OCI-LY1 (cell line): ENCODE measurements around the gene AQP5.
A peak's percentile ranks its signal among the peaks of the same experiment; 100 is the strongest.

Source experiments
- H2AFZ ChIP-seq: fragments of 200-600 bp; sonication (generic), shearing (Covaris generic); 2 replicates; pipeline ENCODE4 v1.6.0; 2014; ENCODE audit warnings: antibody characterized with exemption, mild to moderate bottlenecking, low read length
- H3F3A ChIP-seq: fragments of 200-600 bp; sonication (generic), shearing (Covaris generic); 2 replicates; pipeline ENCODE4 v1.6.0; 2014; ENCODE audit warnings: mild to moderate bottlenecking, antibody characterized with exemption, low read length, moderate library complexity; ENCODE audit not compliant: insufficient read depth
- H3K27ac ChIP-seq: fragments of 200-600 bp; sonication (generic); 2 replicates; pipeline ENCODE4 v1.5.1; 2014; ENCODE audit warnings: low read length, mixed run types, mild to moderate bottlenecking, low read depth; ENCODE audit not compliant: poor library complexity, severe bottlenecking
- H3K27me3 ChIP-seq: fragments of 200-600 bp; sonication (generic); 2 replicates; pipeline ENCODE4 v1.6.0; 2014; ENCODE audit warnings: antibody characterized with exemption, mild to moderate bottlenecking, low read length, moderate library complexity; ENCODE audit not compliant: insufficient read depth
- H3K36me3 ChIP-seq: fragments of 200-600 bp; sonication (generic); 2 replicates; pipeline ENCODE4 v1.6.1; 2014; ENCODE audit warnings: mild to moderate bottlenecking, antibody characterized with exemption, low read length, moderate library complexity, mixed read lengths; ENCODE audit not compliant: insufficient read depth
- H3K4me1 ChIP-seq: fragments of 200-600 bp; sonication (generic); 2 replicates; pipeline ENCODE4 v1.5.1; 2014; ENCODE audit warnings: mild to moderate bottlenecking, low read length, moderate library complexity; ENCODE audit not compliant: insufficient read depth, severe bottlenecking
- H3K4me2 ChIP-seq: fragments of 200-600 bp; sonication (generic), shearing (Covaris generic); 2 replicates; pipeline ENCODE4 v1.6.1; 2014; ENCODE audit warnings: low read length
- H3K4me3 ChIP-seq: fragments of 200-600 bp; sonication (generic); 2 replicates; pipeline ENCODE4 v1.5.1; 2014; ENCODE audit warnings: low read length, low read depth, mild to moderate bottlenecking, mixed read lengths; ENCODE audit not compliant: poor library complexity, severe bottlenecking
- H3K79me2 ChIP-seq: fragments of 200-600 bp; shearing (Covaris generic); 2 replicates; pipeline ENCODE4 v1.6.1; 2016; ENCODE audit warnings: mixed run types, low read length, mixed read lengths; ENCODE audit not compliant: insufficient read depth
- H3K9ac ChIP-seq: fragments of 200-600 bp; sonication (generic), shearing (Covaris generic); 2 replicates; pipeline ENCODE4 v1.6.1; 2014; ENCODE audit warnings: mild to moderate bottlenecking, low read length, mixed read lengths
- H3K9me2 ChIP-seq: fragments of 200-600 bp; sonication (generic), shearing (Covaris generic); 2 replicates; pipeline ENCODE4 v1.6.1; 2014; ENCODE audit warnings: low read depth, mild to moderate bottlenecking, low read length, mixed read lengths
- H3K9me3 ChIP-seq: fragments of 200-600 bp; shearing (Covaris generic); 2 replicates; pipeline ENCODE4 v1.6.1; 2014; ENCODE audit warnings: low read length, mixed read lengths
- H4K20me1 ChIP-seq: fragments of 200-600 bp; sonication (generic), shearing (Covaris generic); 2 replicates; pipeline ENCODE4 v1.6.0; 2016; ENCODE audit warnings: mild to moderate bottlenecking, low read length; ENCODE audit not compliant: insufficient read depth
- EZH2 ChIP-seq: fragments of 200-600 bp; sonication (generic), shearing (Covaris generic); IDR thresholded peaks from 2 replicates; pipeline ENCODE4 v1.8.0; 2017; ENCODE audit warnings: borderline replicate concordance, mixed run types, mild to moderate bottlenecking, antibody characterized with exemption, low read length, moderate library complexity, mixed read lengths
- TF ChIP-seq, protein P1 (sequence below): fragments of 200-600 bp; sonication (generic), shearing (Covaris generic); IDR thresholded peaks from 2 replicates; pipeline ENCODE4 v1.5.1; 2017; ENCODE audit warnings: mild to moderate bottlenecking, antibody characterized with exemption, low read length, moderate library complexity, mixed read lengths

The AQP5 gene

DNA sequence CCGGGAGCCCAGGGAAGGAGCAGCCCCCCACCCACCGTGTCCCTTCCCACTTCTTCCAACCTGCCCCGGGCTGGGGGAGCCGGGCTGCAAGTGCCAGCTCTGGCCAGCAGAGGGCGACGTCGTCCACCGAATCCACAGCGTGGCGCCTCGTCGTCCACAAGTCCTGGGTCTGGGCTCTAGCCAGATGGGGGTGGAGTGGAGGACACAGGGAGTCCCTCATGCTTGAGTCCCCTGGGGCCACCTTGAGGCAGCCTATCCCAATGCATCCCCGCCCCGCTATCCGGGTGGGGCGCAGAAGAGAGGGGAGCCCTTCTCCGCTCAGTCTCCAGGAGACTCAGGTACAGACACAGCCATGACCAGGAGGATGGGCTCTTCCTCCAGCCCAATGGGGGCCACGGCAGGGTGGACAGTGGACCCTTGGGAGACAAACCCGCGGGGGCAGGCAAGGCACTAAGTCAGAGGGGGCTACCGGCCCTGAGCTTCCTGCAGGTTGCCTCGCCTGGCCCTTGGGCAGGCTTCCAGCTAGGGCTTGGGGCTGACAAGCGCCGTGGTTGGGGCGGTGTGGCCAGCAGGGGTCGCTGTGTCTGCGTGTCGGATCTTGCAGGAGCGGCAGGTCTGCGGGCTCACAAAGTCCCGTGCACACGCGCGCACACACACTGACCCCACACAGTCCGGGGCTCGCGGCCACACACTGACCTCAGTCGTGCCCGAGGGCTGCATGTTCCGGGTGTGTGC is 5.5 kb downstream of the AQP5 start:
- H3K9me2 ChIP-seq: no peaks in the 10 kb centered on the region
- peak overlapping the region; percentile 86 for H3K4me2 ChIP-seq
- H4K20me1 ChIP-seq: no peaks in the 10 kb centered on the region
- no peaks in the 10 kb centered on the region for H3K36me3 ChIP-seq
- no peak for TF ChIP-seq EZH2
- TF ChIP-seq, protein P1, sequence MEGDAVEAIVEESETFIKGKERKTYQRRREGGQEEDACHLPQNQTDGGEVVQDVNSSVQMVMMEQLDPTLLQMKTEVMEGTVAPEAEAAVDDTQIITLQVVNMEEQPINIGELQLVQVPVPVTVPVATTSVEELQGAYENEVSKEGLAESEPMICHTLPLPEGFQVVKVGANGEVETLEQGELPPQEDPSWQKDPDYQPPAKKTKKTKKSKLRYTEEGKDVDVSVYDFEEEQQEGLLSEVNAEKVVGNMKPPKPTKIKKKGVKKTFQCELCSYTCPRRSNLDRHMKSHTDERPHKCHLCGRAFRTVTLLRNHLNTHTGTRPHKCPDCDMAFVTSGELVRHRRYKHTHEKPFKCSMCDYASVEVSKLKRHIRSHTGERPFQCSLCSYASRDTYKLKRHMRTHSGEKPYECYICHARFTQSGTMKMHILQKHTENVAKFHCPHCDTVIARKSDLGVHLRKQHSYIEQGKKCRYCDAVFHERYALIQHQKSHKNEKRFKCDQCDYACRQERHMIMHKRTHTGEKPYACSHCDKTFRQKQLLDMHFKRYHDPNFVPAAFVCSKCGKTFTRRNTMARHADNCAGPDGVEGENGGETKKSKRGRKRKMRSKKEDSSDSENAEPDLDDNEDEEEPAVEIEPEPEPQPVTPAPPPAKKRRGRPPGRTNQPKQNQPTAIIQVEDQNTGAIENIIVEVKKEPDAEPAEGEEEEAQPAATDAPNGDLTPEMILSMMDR: peak; percentile 80
- no peaks in the 10 kb centered on the region for H3K79me2 ChIP-seq
- peak overlapping the region; percentile 61 for H3K4me3 ChIP-seq
- no peaks in the 10 kb centered on the region for H3F3A ChIP-seq
- H3K9ac ChIP-seq: peak overlapping the region; percentile 60
- H3K9me3 ChIP-seq: no peaks in the 10 kb centered on the region
- H3K27me3 ChIP-seq: 0 out of 2 replicates have a peak, but pooled peaks cover 3% of the 10 kb centered on the region
- H3K4me1 ChIP-seq: peaks cover 9% of the 10 kb centered on the region
- no peak overlapping the region for H3K27ac ChIP-seq
- H2AFZ ChIP-seq: 0 out of 2 replicates have a peak overlapping the region, but pooled peaks have one; percentile 45

DNA sequence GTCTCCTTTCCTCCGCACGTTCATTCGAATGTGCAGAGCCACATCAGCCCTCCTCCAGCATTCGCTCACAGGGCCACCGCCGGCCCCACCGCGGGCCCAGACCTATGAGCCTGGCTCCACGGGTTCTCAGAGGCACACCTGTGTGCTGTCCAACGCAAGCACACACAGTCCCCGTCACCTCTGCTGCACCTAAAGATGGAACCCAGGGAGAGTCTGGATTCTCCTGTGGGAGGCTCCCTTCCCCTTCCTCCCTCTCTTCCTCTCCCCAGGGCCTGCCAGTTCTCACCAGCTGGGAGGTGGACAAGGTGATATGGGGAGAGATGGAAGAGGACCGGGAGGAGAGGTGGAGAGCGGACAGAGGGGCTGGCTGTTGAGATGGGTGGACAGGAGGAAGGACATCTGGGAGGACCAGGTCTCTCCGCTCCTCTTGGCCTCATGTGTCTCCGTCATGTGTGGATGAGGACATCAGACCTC is 6.1 kb downstream of the AQP5 start:
- Histone ChIP-seq H3K36me3 (no peaks in the 10 kb centered on the region), H3F3A (no peaks in the 10 kb centered on the region), H3K4me3 (peak overlapping the region; percentile 61), H4K20me1 (no peaks in the 10 kb centered on the region), H2AFZ (no peak overlapping the region), H3K9me3 (no peaks in the 10 kb centered on the region), H3K9me2 (no peaks in the 10 kb centered on the region), H3K4me1 (peaks cover 9% of the 10 kb centered on the region), H3K27ac (no peak overlapping the region), H3K27me3 (0 out of 2 replicates have a peak, but pooled peaks cover 3% of the 10 kb centered on the region), H3K9ac (no peak overlapping the region; the same call in 1 of the 2 replicates), H3K4me2 (peak overlapping the region; percentile 86), H3K79me2 (no peaks in the 10 kb centered on the region)
- TF ChIP-seq, protein P1: no peak
- no peak for TF ChIP-seq EZH2

DNA sequence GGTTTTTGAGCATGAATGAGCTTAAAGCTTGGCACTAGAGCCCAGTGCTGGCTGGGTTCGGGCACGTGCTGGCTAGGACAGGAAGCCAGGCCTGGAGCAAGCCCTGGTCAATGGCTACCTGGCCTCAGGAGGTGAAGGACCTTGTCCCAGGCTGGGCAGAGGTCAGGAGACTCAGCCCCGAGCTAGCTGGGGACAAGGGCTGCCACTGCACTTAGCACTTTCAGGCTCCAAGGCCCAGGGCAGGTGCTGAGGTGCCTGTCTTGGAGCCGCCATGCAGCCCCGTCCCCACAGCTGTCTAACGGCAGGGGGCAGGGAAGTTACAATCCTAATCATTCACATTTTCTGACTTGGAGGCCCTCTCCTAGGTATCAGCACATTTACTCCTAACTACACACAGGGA is 6.8 kb downstream of the AQP5 start:
- no peak overlapping the region for H3K4me3 ChIP-seq
- 0 out of 2 replicates have a peak, but pooled peaks cover 3% of the 10 kb centered on the region for H3K27me3 ChIP-seq
- no peak overlapping the region for H3K4me2 ChIP-seq

More for the DNA sequence above, 6.8 kb downstream of the AQP5 start:
- Histone ChIP-seq H3K9ac (no peak overlapping the region), H3K9me3 (no peaks in the 10 kb centered on the region), H3K9me2 (no peaks in the 10 kb centered on the region), H3K79me2 (no peaks in the 10 kb centered on the region), H3K4me1 (peaks cover 9% of the 10 kb centered on the region), H3K36me3 (no peaks in the 10 kb centered on the region), H4K20me1 (no peaks in the 10 kb centered on the region), H2AFZ (no peak overlapping the region), H3F3A (no peaks in the 10 kb centered on the region), H3K27ac (no peak overlapping the region)
- TF ChIP-seq EZH2: no peak
- TF ChIP-seq, protein P1: no peak
